Anterior cingulate cortex (tissue), 58 donors: ENCODE measurements around the gene RAET1L.
"Not testable (repeated sequence)": the region's sequence is repeated elsewhere in the genome, so short reads cannot be mapped to it uniquely, and the experiment has no call there.

Experiments
- DNase-seq, 58 donors: peaks; one replicate each; lab custom pipeline; 2025; lab: John Stamatoyannopoulos, UW

Gene RAET1L

GRCh38 chr6:150046943-150047342, 21.6 kb upstream of the RAET1L start:
- DNase-seq: no peak

GRCh38 chr6:150044621-150045145, 19.4 kb upstream of the RAET1L start:
- DNase-seq: no peak

GRCh38 chr6:150043501-150044412, 18.4 kb upstream of the RAET1L start:
- DNase-seq: no peak

GRCh38 chr6:150043096-150043495, 17.8 kb upstream of the RAET1L start:
- DNase-seq: no peak

- no peak for DNase-seq
These were observed 13.1 kb upstream of the RAET1L start for GRCh38 chr6:150038202-150039062.

- no peak for DNase-seq
These were observed 12.3 kb upstream of the RAET1L start for GRCh38 chr6:150037526-150038201.

- DNase-seq: no peak
These were observed 10.7 kb upstream of the RAET1L start for GRCh38 chr6:150036081-150036480.

GRCh38 chr6:150033207-150033771, 8.0 kb upstream of the RAET1L start:
- no peak for DNase-seq

- no peak for DNase-seq
These were observed 7.3 kb upstream of the RAET1L start for GRCh38 chr6:150032598-150032997.

- DNase-seq: no peak
These were observed 5.3 kb upstream of the RAET1L start for GRCh38 chr6:150030611-150031010.

GRCh38 chr6:150029749-150030148, 4.4 kb upstream of the RAET1L start:
- DNase-seq: no peak

GRCh38 chr6:150029276-150029675, 3.9 kb upstream of the RAET1L start:
- no peak for DNase-seq

GRCh38 chr6:150028799-150029198, 3.5 kb upstream of the RAET1L start:
- DNase-seq: no peak

- DNase-seq: no peak
These were observed 2.7 kb upstream of the RAET1L start for GRCh38 chr6:150027806-150028565.

GRCh38 chr6:150026976-150027805, 1.9 kb upstream of the RAET1L start:
- DNase-seq: no peak

- DNase-seq: no peak
These were observed 631 bp downstream of the RAET1L start for GRCh38 chr6:150024646-150025155.

GRCh38 chr6:150024021-150024420, 1.3 kb downstream of the RAET1L start:
- not testable (repeated sequence) for DNase-seq

- not testable (repeated sequence) for DNase-seq
These were observed 3.5 kb downstream of the RAET1L start for GRCh38 chr6:150021870-150022269.
